GM19328 (cell line): Measurements from ENCODE around the gene ALKAL2.

Experiments
- ATAC-seq: cut with Tn5 transposase; IDR thresholded peaks from one replicate; pipeline ENCODE4 v1.9.1; 2021; ENCODE audit warnings: mild to moderate bottlenecking, moderate library complexity; ENCODE audit not compliant: unreplicated experiment

The ALKAL2 gene

GRCh38 chr2:271917-272316, 16.0 kb downstream of the ALKAL2 start:
- no peak for ATAC-seq

GRCh38 chr2:270861-271260, 17.0 kb downstream of the ALKAL2 start:
- ATAC-seq = no peak

- ATAC-seq = no peak
Measured at GRCh38 chr2:269356-270030, 18.4 kb downstream of the ALKAL2 start.

GRCh38 chr2:268323-268722, 19.6 kb downstream of the ALKAL2 start:
- no peak for ATAC-seq

- peak; percentile 83 for ATAC-seq
Measured at GRCh38 chr2:264493-265468, 23.1 kb downstream of the ALKAL2 start, which contains the start of gene ACP1. Gene ACP1 (plus strand): TSS chr2:264947. CDS start chr2:264965, 18 bp downstream.

- peak; percentile 20 for ATAC-seq
Measured at GRCh38 chr2:263774-264492, 24.0 kb downstream of the ALKAL2 start, which contains the start of gene SH3YL1. Gene SH3YL1 (minus strand): TSS chr2:264032. CDS start chr2:263984, 48 bp downstream.

GRCh38 chr2:263022-263738, 24.7 kb downstream of the ALKAL2 start:
- ATAC-seq = no peak

- no peak for ATAC-seq
Measured at GRCh38 chr2:262117-262516, 25.8 kb downstream of the ALKAL2 start.

- no peak for ATAC-seq
Measured at GRCh38 chr2:260507-261161, 27.3 kb downstream of the ALKAL2 start.

GRCh38 chr2:259789-260331, 28.0 kb downstream of the ALKAL2 start:
- no peak for ATAC-seq

GRCh38 chr2:258933-259332, 29.0 kb downstream of the ALKAL2 start:
- ATAC-seq = no peak

GRCh38 chr2:257842-258241, 30.0 kb downstream of the ALKAL2 start:
- ATAC-seq = no peak

GRCh38 chr2:257429-257828, 30.5 kb downstream of the ALKAL2 start:
- ATAC-seq = no peak

- no peak for ATAC-seq
Measured at GRCh38 chr2:256094-256493, 31.8 kb downstream of the ALKAL2 start.

GRCh38 chr2:255195-255594, 32.7 kb downstream of the ALKAL2 start:
- no peak for ATAC-seq

- ATAC-seq = no peak
Measured at GRCh38 chr2:254241-254640, 33.6 kb downstream of the ALKAL2 start.

- ATAC-seq = no peak
Measured at GRCh38 chr2:253202-253638, 34.7 kb downstream of the ALKAL2 start.

GRCh38 chr2:252001-252602, 35.8 kb downstream of the ALKAL2 start:
- no peak for ATAC-seq

GRCh38 chr2:249538-250042, 38.3 kb downstream of the ALKAL2 start:
- no peak for ATAC-seq
